Ovary (tissue), 3 donors: ENCODE measurements around the gene THOC2.

Experiments
- CTCF ChIP-seq, 3 donors: fragments of 450-650 bp in 2 of 3; fragments of 200-600 bp in 1 of 3; IDR thresholded peaks; one replicate each; pipeline versions ENCODE4 v1.5.1 to v1.8.0; 2016 to 2022; ENCODE audit warnings: antibody characterized with exemption in 3 of 3, mild to moderate bottlenecking in 1 of 3
- POLR2A ChIP-seq: fragments of 450-650 bp; IDR thresholded peaks from one replicate; pipeline ENCODE4 v1.6.1; 2017; ENCODE audit warnings: antibody characterized with exemption, mild to moderate bottlenecking, moderate library complexity
- donor health status: DM: no; HTN: no; CAD: no.

DNA sequence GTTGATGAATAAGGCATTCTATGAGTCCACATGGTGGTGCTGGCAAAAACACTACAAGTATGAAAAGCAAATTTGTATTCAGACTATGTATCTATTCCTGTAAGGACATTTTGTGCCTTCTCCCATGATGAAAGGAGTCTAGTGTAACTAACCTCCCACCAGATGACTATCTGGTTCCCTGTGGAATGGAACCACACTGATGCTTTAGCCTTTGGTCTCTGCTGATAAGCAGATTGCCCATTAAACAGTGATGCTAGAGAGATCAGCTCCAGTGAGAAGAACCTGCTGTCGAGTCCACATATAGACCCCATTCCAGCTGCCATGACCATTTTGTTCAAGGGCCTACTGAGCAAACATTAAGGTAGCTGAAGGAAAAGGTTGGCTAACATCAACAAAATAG, 10.5 kb upstream of the THOC2 start:
- TF ChIP-seq CTCF (IDR thresholded peaks at IDR 0.05) (no peak), POLR2A (no peak)
